D341Med (cell line): Measurements from ENCODE around the gene HOXB5.

Experiments used
- DNase-seq: peaks from one replicate; pipeline ENCODE4 v3.0.0; 2012; ENCODE audit warnings: low spot score

HOXB5 gene

GRCh38 chr17:48559122-48559839 lies 34.3 kb downstream of the HOXB5 start:
- no peak for DNase-seq

- no peak for DNase-seq
These were observed 34.8 kb downstream of the HOXB5 start for GRCh38 chr17:48558831-48559121.

GRCh38 chr17:48558057-48558830 lies 35.3 kb downstream of the HOXB5 start:
- DNase-seq, result no peak

GRCh38 chr17:48556576-48557401 lies 36.8 kb downstream of the HOXB5 start:
- no peak for DNase-seq

GRCh38 chr17:48556229-48556575 lies 37.4 kb downstream of the HOXB5 start:
- no peak for DNase-seq

- no peak for DNase-seq
These were observed 38.0 kb downstream of the HOXB5 start for GRCh38 chr17:48555258-48556228.

- DNase-seq, result no peak
These were observed 38.9 kb downstream of the HOXB5 start for GRCh38 chr17:48554412-48555257.

- no peak for DNase-seq
These were observed 39.8 kb downstream of the HOXB5 start for GRCh38 chr17:48553826-48554225.

GRCh38 chr17:48553190-48553547 lies 40.4 kb downstream of the HOXB5 start:
- DNase-seq, result no peak

- DNase-seq, result no peak
These were observed 41.0 kb downstream of the HOXB5 start for GRCh38 chr17:48552466-48553189.

GRCh38 chr17:48551596-48552465 lies 41.7 kb downstream of the HOXB5 start:
- no peak for DNase-seq

- DNase-seq, result no peak
These were observed 42.4 kb downstream of the HOXB5 start for GRCh38 chr17:48551214-48551555.

- DNase-seq, result no peak
These were observed 42.9 kb downstream of the HOXB5 start for GRCh38 chr17:48550502-48551213.

GRCh38 chr17:48549914-48550501 lies 43.6 kb downstream of the HOXB5 start:
- no peak for DNase-seq

- no peak for DNase-seq
These were observed 44.3 kb downstream of the HOXB5 start for GRCh38 chr17:48549281-48549630.

- no peak for DNase-seq
These were observed 44.9 kb downstream of the HOXB5 start for GRCh38 chr17:48548523-48549280.

GRCh38 chr17:48547808-48548522 lies 45.6 kb downstream of the HOXB5 start:
- DNase-seq, result no peak
